ENCODE measurements around the gene TCAP.

GRCh38 chr17:39652587-39653315, 12.4 kb upstream of the TCAP start:
- TF ChIP-seq POLR2AphosphoS5 (IDR thresholded peaks at IDR 0.05) (no peak), CTCF (IDR thresholded peaks at IDR 0.05) (no peak), POLR2A (IDR thresholded peaks at IDR 0.05) (no peak)
